ENCODE data around the gene RNF222. TPM values are rescaled to one million over a fixed set of nuclear protein-coding genes. Genes with fewer than 3 reads are reported as not detected.
A peak's percentile ranks its signal among the peaks of the same experiment; 100 is the strongest.

The RNF222 gene
- total and polyA plus RNA-seq, 8 donors, result 0.08 to 0.15 (median 0.13) TPM; not detected in 3

GRCh38 chr17:8366231-8366630 lies 31.4 kb downstream of the RNF222 start:
- peaks cover 0 to 16% of the 10 kb centered on the region in 2 donors for H3K36me3 ChIP-seq
- TF ChIP-seq CTCF (IDR thresholded peaks at IDR 0.05), result no peak
- H3K27me3 ChIP-seq, result no peaks in the 10 kb centered on the region
- intact Hi-C loops (cut with DNase I), result no loop called here
- no peak for DNase-seq
- H3K4me1 ChIP-seq, result peaks cover 0 to 14% of the 10 kb centered on the region in 2 donors
- peak overlapping the region in 1 of 2 donors; percentile 48 for H3K27ac ChIP-seq
- peak; percentile 79 for ATAC-seq
- H3K9me3 ChIP-seq, result no peaks in the 10 kb centered on the region
- H3K4me3 ChIP-seq, result no peak overlapping the region

- Histone ChIP-seq H3K27ac (no peak overlapping the region), H3K36me3 (peaks cover 0 to 16% of the 10 kb centered on the region in 2 donors), H3K4me1 (peaks cover 0 to 12% of the 10 kb centered on the region in 2 donors), H3K9me3 (no peaks in the 10 kb centered on the region), H3K27me3 (no peaks in the 10 kb centered on the region), H3K4me3 (no peak overlapping the region)
- ATAC-seq (no peak), DNase-seq (no peak)
- no peak for TF ChIP-seq CTCF (IDR thresholded peaks at IDR 0.05)
- intact Hi-C loops (cut with DNase I), result no loop called here
These were observed 32.5 kb downstream of the RNF222 start for GRCh38 chr17:8365143-8365542.

DNA sequence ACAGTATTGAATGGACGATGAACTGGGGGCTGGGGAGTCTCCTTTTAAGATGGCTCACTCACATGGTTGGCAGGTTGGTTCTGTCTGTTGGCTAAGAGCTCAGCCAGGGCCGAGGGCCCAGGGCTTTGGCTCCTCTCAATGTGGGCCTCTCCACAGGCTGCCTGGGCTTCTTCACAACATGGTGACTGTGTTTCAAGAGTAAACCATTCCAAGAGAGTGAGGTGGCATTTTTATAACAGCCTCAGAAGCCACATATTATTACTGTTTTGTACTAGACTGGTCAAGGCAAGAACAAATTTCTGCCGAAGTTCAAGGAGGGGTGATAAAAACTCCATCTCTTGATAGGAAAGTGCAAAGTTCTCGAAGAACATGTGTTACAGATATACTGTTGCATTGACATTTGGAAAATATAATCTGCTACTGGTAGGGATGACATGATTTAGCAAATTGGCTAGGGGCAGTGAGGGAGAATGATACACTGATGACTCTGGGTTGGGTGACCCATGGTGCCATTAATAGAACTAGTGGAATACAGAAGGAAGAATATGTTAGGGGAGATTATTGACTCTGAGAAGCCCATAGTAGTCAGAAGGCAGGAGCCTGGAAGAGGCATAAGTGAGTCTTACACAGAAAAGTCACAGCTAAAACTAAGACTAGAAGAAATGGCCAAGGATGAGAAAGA lies 34.8 kb downstream of the RNF222 start:
- Histone ChIP-seq H3K4me1 (peaks cover 0 to 5% of the 10 kb centered on the region in 2 donors), H3K9me3 (no peaks in the 10 kb centered on the region), H3K27ac (no peak overlapping the region), H3K36me3 (no peaks in the 10 kb centered on the region), H3K4me3 (no peak overlapping the region), H3K27me3 (no peaks in the 10 kb centered on the region)
- DNase-seq, result no peak
- ATAC-seq, result no peak
- intact Hi-C loops (cut with DNase I), result no loop called here
- TF ChIP-seq CTCF (IDR thresholded peaks at IDR 0.05), result no peak

GRCh38 chr17:8360751-8361150 lies 36.9 kb downstream of the RNF222 start:
- Histone ChIP-seq H3K36me3 (no peaks in the 10 kb centered on the region), H3K27me3 (no peaks in the 10 kb centered on the region), H3K4me3 (no peak overlapping the region), H3K27ac (peak overlapping the region in 1 of 2 donors; percentile 45), H3K9me3 (no peaks in the 10 kb centered on the region), H3K4me1 (peaks cover 0 to 5% of the 10 kb centered on the region in 2 donors)
- intact Hi-C loops (cut with DNase I), result no loop called here
- DNase-seq (no peak), ATAC-seq (no peak)
- no peak for TF ChIP-seq CTCF (IDR thresholded peaks at IDR 0.05)

GRCh38 chr17:8360260-8360659 lies 37.4 kb downstream of the RNF222 start:
- H3K9me3 ChIP-seq, result no peaks in the 10 kb centered on the region
- no peak overlapping the region for H3K4me3 ChIP-seq
- peak overlapping the region in 1 of 2 donors; percentile 45 for H3K27ac ChIP-seq
- no peaks in the 10 kb centered on the region for H3K36me3 ChIP-seq
- TF ChIP-seq CTCF (IDR thresholded peaks at IDR 0.05), result no peak
- intact Hi-C loops (cut with DNase I), result no loop called here
- ATAC-seq (no peak), DNase-seq (no peak)
- no peaks in the 10 kb centered on the region for H3K27me3 ChIP-seq
- H3K4me1 ChIP-seq, result peaks cover 0 to 3% of the 10 kb centered on the region in 2 donors
